Caco-2 (cell line): ENCODE measurements around the gene SUPT3H. TPM values are rescaled to one million over a fixed set of nuclear protein-coding genes. Genes with fewer than 3 reads are reported as not detected.

Source experiments
- BruUV-seq: library from RNA; stranded (reverse); fragments of 400-500 nt; replicated peaks from 2 replicates; lab custom pipeline; 2021; lab: Mats Ljungman, UMichigan
- CTCF ChIA-PET: fragments of 300-600 bp; sonication (Branson Sonifier 250); formaldehyde crosslinking; loops from one replicate; lab custom pipeline; 2022; ENCODE audit warnings: antibody characterized with exemption; lab: Charles Lee
- POLR2A ChIA-PET: fragments of 300-600 bp; sonication (Branson Sonifier 250); formaldehyde crosslinking; loops from one replicate; lab custom pipeline; 2022; ENCODE audit warnings: antibody characterized with exemption; lab: Charles Lee
- DNase-seq, 2 experiments: peaks; one replicate each; pipeline versions ENCODE4 v3.0.0 to v3.0.0-alpha.2; 2020 to 2022
- H3K27me3 ChIP-seq: replicated peaks from 2 replicates; pipeline ENCODE4 v1.6.0; 2011; ENCODE audit warnings: low read length; ENCODE audit not compliant: control insufficient read depth, insufficient read depth
- H3K36me3 ChIP-seq: 2 replicates; pipeline ENCODE4 v1.5.1; 2011; ENCODE audit warnings: low read length; ENCODE audit not compliant: control insufficient read depth, insufficient read depth
- H3K4me1 ChIP-seq: fragments of 250-450 bp; sonication (Bioruptor Pico); 2 replicates; pipeline ENCODE4 v1.5.1; 2020; ENCODE audit warnings: mild to moderate bottlenecking
- H3K4me3 ChIP-seq: 2 replicates; pipeline ENCODE4 v1.5.1; 2011; ENCODE audit warnings: low read depth, mild to moderate bottlenecking, control low read depth, low read length
- H3K9me3 ChIP-seq: fragments of 250-450 bp; sonication (Bioruptor Pico); 2 replicates; pipeline ENCODE4 v1.5.1; 2020; ENCODE audit warnings: mild to moderate bottlenecking, moderate library complexity
- H3K27ac Mint-ChIP-seq: one replicate; pipeline ENCODE4 v1.8.0; 2022; ENCODE audit warnings: mixed read lengths; ENCODE audit not compliant: unreplicated experiment
- H3K27me3 Mint-ChIP-seq: one replicate; pipeline ENCODE4 v1.8.0; 2022; ENCODE audit warnings: mixed read lengths; ENCODE audit not compliant: insufficient read depth, unreplicated experiment
- H3K36me3 Mint-ChIP-seq: one replicate; pipeline ENCODE4 v1.8.0; 2022; ENCODE audit warnings: mild to moderate bottlenecking, mixed read lengths; ENCODE audit not compliant: insufficient read depth, unreplicated experiment
- H3K4me1 Mint-ChIP-seq: one replicate; pipeline ENCODE4 v1.8.0; 2022; ENCODE audit warnings: low read depth, mixed read lengths; ENCODE audit not compliant: unreplicated experiment
- H3K4me3 Mint-ChIP-seq: one replicate; pipeline ENCODE4 v1.8.0; 2022; ENCODE audit warnings: mild to moderate bottlenecking, moderate library complexity, mixed read lengths; ENCODE audit not compliant: unreplicated experiment
- H3K9me3 Mint-ChIP-seq: one replicate; pipeline ENCODE4 v1.8.0; 2022; ENCODE audit warnings: mixed read lengths; ENCODE audit not compliant: unreplicated experiment
- intact Hi-C: fragments of 100-400 bp; cut with micrococcal nuclease; formaldehyde crosslinking; loops from one replicate; pipeline ENCODE4 v1.10.0; 2022; ENCODE audit not compliant: unreplicated experiment
- total RNA-seq: library from RNA; stranded (reverse); gene quantifications from 2 replicates; pipeline ENCODE4 v1.2.3, GENCODE V29; 2022
- TF ChIP-seq, protein P1 (sequence below), 2 experiments: fragments of 200-600 bp in 1 of 2; IDR thresholded peaks; 1 replicate in 1 of 2; 2 replicates in 1 of 2; pipeline versions ENCODE4 v1.5.1 to v1.8.0; 2011 to 2022; ENCODE audit warnings: antibody characterized with exemption in 1 of 2, control low read depth in 1 of 2, inconsistent platforms in 1 of 2, low read depth in 1 of 2, low read length in 1 of 2, mild to moderate bottlenecking in 1 of 2, moderate library complexity in 1 of 2; ENCODE audit not compliant: insufficient read depth in 1 of 2, severe bottlenecking in 1 of 2, unreplicated experiment in 1 of 2

Gene SUPT3H
- total RNA-seq, 1 experiment from 2014 or later: 13.2 TPM

DNA sequence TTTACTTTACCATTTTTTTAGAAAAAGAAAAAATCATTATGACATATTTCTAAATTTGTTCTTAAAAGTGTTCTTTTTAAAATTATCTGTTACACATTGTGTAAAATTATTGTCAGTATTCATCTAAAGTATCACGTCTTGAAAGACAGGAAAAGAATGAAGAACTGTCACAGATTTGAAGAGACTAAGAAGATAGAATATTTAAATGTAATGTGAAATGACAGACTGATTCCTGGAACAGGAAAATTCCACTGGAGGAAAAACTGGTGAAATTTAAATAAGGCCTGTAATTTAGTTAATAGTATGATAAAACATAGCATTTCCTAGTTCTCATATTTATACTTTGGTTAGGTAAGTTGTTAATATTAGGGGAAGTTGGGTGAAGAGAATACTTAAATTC is 102.4 kb downstream of the SUPT3H start:
- no TSS peak for BruUV-seq
- H3K9me3 Mint-ChIP-seq: no peaks in the 10 kb centered on the region
- H3K9me3 ChIP-seq: no peaks in the 10 kb centered on the region

DNA sequence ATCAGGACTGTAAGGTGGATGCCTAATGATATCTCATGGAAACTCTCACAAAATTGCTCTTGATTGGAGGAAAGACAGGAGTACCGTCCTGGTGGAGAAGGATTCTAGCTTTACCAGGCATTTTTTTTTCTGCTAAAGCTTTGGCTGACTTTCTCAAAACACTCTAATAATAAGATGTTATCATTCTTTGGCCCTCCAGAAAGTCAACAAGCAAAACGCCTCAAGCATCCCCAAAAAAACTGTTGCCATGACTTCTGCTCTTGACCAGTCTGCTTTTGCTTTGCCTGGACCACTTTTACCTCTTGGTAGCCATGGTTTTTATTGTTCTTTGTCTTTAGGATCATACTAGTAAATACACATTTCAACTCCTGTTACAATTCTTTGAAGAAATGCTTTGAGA is 105.1 kb downstream of the SUPT3H start:
- H3K27me3 Mint-ChIP-seq: no peaks in the 10 kb centered on the region
- BruUV-seq: no TSS peak
- no peak overlapping the region for H3K27ac Mint-ChIP-seq
- intact Hi-C loops: no loop called here
- H3K4me3 ChIP-seq: no peak overlapping the region
- TF ChIP-seq, protein P1, sequence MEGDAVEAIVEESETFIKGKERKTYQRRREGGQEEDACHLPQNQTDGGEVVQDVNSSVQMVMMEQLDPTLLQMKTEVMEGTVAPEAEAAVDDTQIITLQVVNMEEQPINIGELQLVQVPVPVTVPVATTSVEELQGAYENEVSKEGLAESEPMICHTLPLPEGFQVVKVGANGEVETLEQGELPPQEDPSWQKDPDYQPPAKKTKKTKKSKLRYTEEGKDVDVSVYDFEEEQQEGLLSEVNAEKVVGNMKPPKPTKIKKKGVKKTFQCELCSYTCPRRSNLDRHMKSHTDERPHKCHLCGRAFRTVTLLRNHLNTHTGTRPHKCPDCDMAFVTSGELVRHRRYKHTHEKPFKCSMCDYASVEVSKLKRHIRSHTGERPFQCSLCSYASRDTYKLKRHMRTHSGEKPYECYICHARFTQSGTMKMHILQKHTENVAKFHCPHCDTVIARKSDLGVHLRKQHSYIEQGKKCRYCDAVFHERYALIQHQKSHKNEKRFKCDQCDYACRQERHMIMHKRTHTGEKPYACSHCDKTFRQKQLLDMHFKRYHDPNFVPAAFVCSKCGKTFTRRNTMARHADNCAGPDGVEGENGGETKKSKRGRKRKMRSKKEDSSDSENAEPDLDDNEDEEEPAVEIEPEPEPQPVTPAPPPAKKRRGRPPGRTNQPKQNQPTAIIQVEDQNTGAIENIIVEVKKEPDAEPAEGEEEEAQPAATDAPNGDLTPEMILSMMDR (IDR thresholded peaks at IDR 0.05; ENCODE audit: insufficient read depth in 1 of 2, low read depth in 1 of 2, low read length in 1 of 2, severe bottlenecking in 1 of 2, unreplicated experiment in 1 of 2): no peak
- no peak for DNase-seq
- CTCF ChIA-PET: no interaction called here
- H3K4me1 ChIP-seq: no peaks in the 10 kb centered on the region; the same call in 1 of the 2 replicates
- H3K4me1 Mint-ChIP-seq: no peaks in the 10 kb centered on the region
- no peaks in the 10 kb centered on the region for H3K9me3 Mint-ChIP-seq
- H3K9me3 ChIP-seq: no peaks in the 10 kb centered on the region
- no peaks in the 10 kb centered on the region for H3K36me3 Mint-ChIP-seq
- no peaks in the 10 kb centered on the region for H3K27me3 ChIP-seq
- no peak overlapping the region for H3K4me3 Mint-ChIP-seq
- POLR2A ChIA-PET: no interaction called here
- H3K36me3 ChIP-seq: no peaks in the 10 kb centered on the region

More for the DNA sequence above, 102.4 kb downstream of the SUPT3H start:
- no peak for DNase-seq
- TF ChIP-seq, protein P1 (IDR thresholded peaks at IDR 0.05; ENCODE audit: insufficient read depth in 1 of 2, low read depth in 1 of 2, low read length in 1 of 2, severe bottlenecking in 1 of 2, unreplicated experiment in 1 of 2): no peak
- H3K4me1 ChIP-seq: no peaks in the 10 kb centered on the region
- POLR2A ChIA-PET: no interaction called here
- H3K36me3 Mint-ChIP-seq: no peaks in the 10 kb centered on the region
- no peaks in the 10 kb centered on the region for H3K27me3 ChIP-seq
- H3K36me3 ChIP-seq: no peaks in the 10 kb centered on the region
- H3K4me3 Mint-ChIP-seq: no peak overlapping the region
- H3K27me3 Mint-ChIP-seq: no peaks in the 10 kb centered on the region
- CTCF ChIA-PET: no interaction called here
- H3K27ac Mint-ChIP-seq: no peak overlapping the region
- intact Hi-C loops: no loop called here
- no peaks in the 10 kb centered on the region for H3K4me1 Mint-ChIP-seq
- H3K4me3 ChIP-seq: no peak overlapping the region

DNA sequence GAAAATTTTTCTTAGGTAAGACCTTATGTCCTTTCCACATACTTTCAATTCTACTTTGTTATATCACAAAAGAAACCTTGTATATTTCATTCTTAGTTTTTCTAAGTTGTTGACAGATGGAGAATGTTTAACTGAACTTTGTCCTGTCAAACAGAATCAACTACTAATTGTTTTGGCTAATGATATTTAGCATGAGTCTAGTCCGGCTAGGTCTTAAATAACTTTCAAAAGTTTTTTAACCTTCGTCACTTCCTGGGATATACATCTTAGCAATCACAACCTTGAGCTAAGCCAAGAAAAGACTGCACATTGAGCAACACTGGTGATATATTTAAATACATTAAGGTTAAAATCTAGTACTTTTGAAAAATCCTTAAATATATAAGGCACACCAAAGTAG is 112.5 kb downstream of the SUPT3H start:
- ChIA-PET CTCF (no interaction called here), POLR2A (no interaction called here)
- H3K9me3 ChIP-seq: no peaks in the 10 kb centered on the region
- no peaks in the 10 kb centered on the region for H3K27me3 Mint-ChIP-seq
- no peaks in the 10 kb centered on the region for H3K27me3 ChIP-seq
- H3K4me1 ChIP-seq: no peaks in the 10 kb centered on the region; the same call in 1 of the 2 replicates
- TF ChIP-seq, protein P1 (IDR thresholded peaks at IDR 0.05; ENCODE audit: insufficient read depth in 1 of 2, low read depth in 1 of 2, low read length in 1 of 2, severe bottlenecking in 1 of 2, unreplicated experiment in 1 of 2): no peak
- H3K36me3 Mint-ChIP-seq: no peaks in the 10 kb centered on the region
- no peaks in the 10 kb centered on the region for H3K4me1 Mint-ChIP-seq
- no peak for DNase-seq
- intact Hi-C loops: no loop called here
- H3K9me3 Mint-ChIP-seq: no peaks in the 10 kb centered on the region
- no peaks in the 10 kb centered on the region for H3K36me3 ChIP-seq
- no peak overlapping the region for H3K27ac Mint-ChIP-seq
- no peak overlapping the region for H3K4me3 Mint-ChIP-seq
- no TSS peak for BruUV-seq
- H3K4me3 ChIP-seq: no peak overlapping the region
